Gastrocnemius medialis (tissue), 4 donors: ENCODE measurements around the gene KIF26B.

Source experiments
- CTCF ChIP-seq, 5 experiments: fragments of 450-650 bp in 3 of 5; fragments of 200-600 bp in 2 of 5; sonication (generic) in 2 of 5; IDR thresholded peaks in 4 of 5; conservative IDR thresholded peaks in 1 of 5; 1 replicate in 4 of 5; 2 replicates in 1 of 5; pipeline ENCODE4 v1.5.1; 2016 to 2019; ENCODE audit warnings: antibody characterized with exemption in 5 of 5, mild to moderate bottlenecking in 3 of 5, moderate library complexity in 3 of 5
- POLR2A ChIP-seq, 2 donors: fragments of 450-650 bp; IDR thresholded peaks; one replicate each; pipeline ENCODE4 v1.6.1; 2017; ENCODE audit warnings: antibody characterized with exemption in 2 of 2, mild to moderate bottlenecking in 2 of 2, moderate library complexity in 2 of 2

DNA sequence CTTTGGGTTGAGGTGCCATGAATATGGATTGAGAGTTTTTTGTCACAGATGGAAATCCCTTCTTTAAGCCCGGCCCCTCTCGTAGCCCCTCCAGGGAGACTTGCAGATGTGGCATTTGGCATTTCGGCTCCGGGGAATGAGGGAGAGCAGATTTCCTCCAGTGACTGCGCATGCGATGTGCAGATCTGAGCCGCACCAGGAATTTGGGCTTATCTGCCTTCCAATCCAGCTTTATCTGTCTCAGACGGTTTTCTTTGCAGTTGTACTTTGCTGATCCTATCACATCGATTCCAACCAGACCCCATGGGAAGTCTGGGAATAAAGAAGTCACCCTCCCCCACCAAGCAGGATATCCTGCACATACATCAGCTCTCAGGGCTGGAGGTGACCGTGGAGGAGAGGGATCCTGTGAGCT is 11.7 kb downstream of the KIF26B start:
- TF ChIP-seq POLR2A (IDR thresholded peaks at IDR 0.05) (no peak), CTCF (IDR thresholded peaks at IDR 0.05 in 4 of 5, conservative IDR thresholded peaks at IDR 0.05 in 1 of 5) (no peak)
